SK-N-SH (cell line): ENCODE results near the gene ECE1.

Experiments
- CTCF ChIP-seq: fragments of 200-600 bp; sonication (generic); IDR thresholded peaks from 2 replicates; pipeline ENCODE4 v1.6.1; 2017; ENCODE audit warnings: antibody characterized with exemption, mild to moderate bottlenecking, moderate library complexity
- GATA2 ChIP-seq: sonication (generic); formaldehyde crosslinking; IDR thresholded peaks from 2 replicates; pipeline ENCODE4 v1.5.0; 2020; ENCODE audit warnings: mild to moderate bottlenecking, missing genetic modification reagents
- JUND ChIP-seq: IDR thresholded peaks from 2 replicates; pipeline ENCODE4 v1.4.0; 2012
- MAX ChIP-seq: IDR thresholded peaks from 2 replicates; pipeline ENCODE4 v1.4.0; 2012; ENCODE audit warnings: low read depth
- MXI1 ChIP-seq: IDR thresholded peaks from 2 replicates; pipeline ENCODE4 v1.6.1; 2012; ENCODE audit warnings: mild to moderate bottlenecking, low read depth, low read length, improper control_type of control experiment
- RCOR1 ChIP-seq: fragments of 150-350 bp; IDR thresholded peaks from 2 replicates; pipeline ENCODE4 v1.6.1; 2017; ENCODE audit warnings: antibody characterized with exemption, low read length
- TCF12 ChIP-seq: IDR thresholded peaks from 2 replicates; pipeline ENCODE4 v1.4.0; 2012
- USF2 ChIP-seq: fragments of 150-350 bp; IDR thresholded peaks from 2 replicates; pipeline ENCODE4 v1.6.1; 2017; ENCODE audit warnings: antibody characterized with exemption, low read length, low read depth, borderline replicate concordance
- YY1 ChIP-seq: IDR thresholded peaks from 2 replicates; pipeline ENCODE4 v1.4.0; 2012; ENCODE audit warnings: low read depth, mild to moderate bottlenecking

GRCh38 chr1:21174230-21174629 lies 116.0 kb downstream of the ECE1 start:
- TF ChIP-seq CTCF (no peak), GATA2 (CRISPR knock-in tag) (no peak), YY1 (no peak), TCF12 (no peak), USF2 (no peak), MXI1 (no peak), JUND (no peak), RCOR1 (no peak), MAX (no peak)
